ENCODE measurements around the gene SGSM2. TPM values are rescaled to one million over a fixed set of nuclear protein-coding genes. Genes with fewer than 3 reads are reported as not detected.

Gene SGSM2
- total and polyA plus RNA-seq, 4 donors: 5.5 to 17.5 (median 12.4) TPM

GRCh38 chr17:2347805-2348685 is 10.7 kb downstream of the SGSM2 start:
- DNase-seq (ENCODE audit: low spot score): peak; percentile 54

More at GRCh38 chr17:2347805-2348685, 10.7 kb downstream of the SGSM2 start:
- H3K36me3 ChIP-seq (ENCODE audit: control insufficient read depth in 4 of 4, insufficient read depth in 3 of 4, low read depth in 1 of 4, low read length in 3 of 4): peaks cover 0 to 9% (median under 1%) of the 10 kb centered on the region in 4 donors
- H3K4me1 ChIP-seq (ENCODE audit: control insufficient read depth in 4 of 4, insufficient read depth in 4 of 4, low read length in 3 of 4): peaks cover 3 to 13% (median 8%) of the 10 kb centered on the region in 4 donors
- peak overlapping the region in 1 of 2 donors; percentile 5 for H3K9ac ChIP-seq (ENCODE audit: low read depth in 1 of 2, low read length in 2 of 2)
- TF ChIP-seq CTCF (IDR thresholded peaks at IDR 0.05; ENCODE audit: low read depth, low read length, missing input control): no peak
- TF ChIP-seq EGR1 (IDR thresholded peaks at IDR 0.05; ENCODE audit: low read depth in 2 of 2): peak in 1 of 2 donors; percentile 53
- peak; percentile 73 for TF ChIP-seq HNF4G (IDR thresholded peaks at IDR 0.05)
- peak; percentile 21 for TF ChIP-seq MAX (IDR thresholded peaks at IDR 0.05)
- TF ChIP-seq SP1 (IDR thresholded peaks at IDR 0.05): peak; percentile 96
- no peak for TF ChIP-seq TAF1 (conservative IDR thresholded peaks at IDR 0.05)
- TF ChIP-seq ATF3 (IDR thresholded peaks at IDR 0.05): no peak
- peak; percentile 22 to 26 for TF ChIP-seq RAD21 (IDR thresholded peaks at IDR 0.05)
- TF ChIP-seq RXRA (IDR thresholded peaks at IDR 0.05): peak; percentile 71 to 76
- peak; percentile 76 for TF ChIP-seq YY1 (IDR thresholded peaks at IDR 0.05)
- TF ChIP-seq NR2F2 (IDR thresholded peaks at IDR 0.05): no peak
- TF ChIP-seq HNF4A (conservative IDR thresholded peaks at IDR 0.05): peak; percentile 88 to 89
- no peak for TF ChIP-seq ZBTB33 (IDR thresholded peaks at IDR 0.05)
- peak; percentile 70 for TF ChIP-seq REST (IDR thresholded peaks at IDR 0.05)
- TF ChIP-seq FOXA2 (IDR thresholded peaks at IDR 0.05): peak; percentile 92
- TF ChIP-seq GABPA (IDR thresholded peaks at IDR 0.05 in 1 of 2, conservative IDR thresholded peaks at IDR 0.05 in 1 of 2): peak in 1 of 2 donors; percentile 72
- TF ChIP-seq FOXA1 (IDR thresholded peaks at IDR 0.05): peak; percentile 92
- peak; percentile 59 to 68 for TF ChIP-seq JUND (IDR thresholded peaks at IDR 0.05)
- H3K27ac ChIP-seq (ENCODE audit: low read depth in 1 of 2, low read length in 2 of 2): peak overlapping the region; percentile 35 to 38
- no peaks in the 10 kb centered on the region for H3K9me3 ChIP-seq (ENCODE audit: control insufficient read depth in 4 of 4, low read length in 3 of 4)
- H3K4me3 ChIP-seq (ENCODE audit: low read depth in 1 of 3, low read length in 3 of 3): no peak overlapping the region
- WGBS: 58% methylated on average over 11 of the region's 11 CpGs
- H3K27me3 ChIP-seq (ENCODE audit: control insufficient read depth in 4 of 4, insufficient read depth in 4 of 4, low read length in 3 of 4): no peaks in the 10 kb centered on the region

All from liver (tissue), 9 donors.